ENCODE results near the gene PRDM15.

Gene PRDM15

DNA sequence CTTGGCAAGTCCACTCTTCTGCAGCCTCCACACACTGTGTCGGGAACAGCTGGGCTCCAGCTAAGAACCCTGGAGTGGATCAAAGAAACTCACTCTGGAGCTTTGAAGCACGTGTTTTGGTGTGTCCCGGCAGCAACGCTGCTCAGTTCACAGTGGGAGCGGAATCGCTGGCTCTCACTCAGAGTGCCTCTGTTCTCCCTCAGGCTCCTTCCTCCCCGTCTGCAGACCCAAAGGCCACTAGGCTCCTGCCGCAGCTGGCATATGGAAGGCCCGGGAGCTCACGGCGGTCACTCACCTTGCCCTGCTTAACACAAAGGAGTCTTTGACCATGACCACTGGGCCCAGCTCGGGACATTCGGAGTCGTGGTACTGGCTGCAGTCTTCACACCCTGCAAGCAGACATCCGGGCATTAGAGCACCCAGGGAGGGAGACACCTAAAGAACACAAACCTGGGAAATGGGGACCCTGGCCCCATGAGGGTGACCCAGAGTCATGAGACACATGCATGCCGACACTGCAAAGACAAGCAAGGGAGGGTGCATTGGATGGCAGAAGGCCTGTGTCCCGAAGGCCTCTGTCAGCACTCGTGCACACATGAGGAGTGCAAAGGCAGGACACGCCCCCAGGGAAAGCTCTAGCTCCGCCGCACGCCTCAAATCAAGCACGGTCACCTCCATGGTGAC is 19.7 kb downstream of the PRDM15 start:
- Histone ChIP-seq H3K4me2 (ENCODE audit: low read depth, low read length, poor library complexity, severe bottlenecking) (no peak overlapping the region), H3K9me2 (replicated peaks; ENCODE audit: low read depth, low read length) (no peaks in the 10 kb centered on the region), H3K27me3 (ENCODE audit: insufficient read depth, low read length, poor library complexity, severe bottlenecking) (no peaks in the 10 kb centered on the region), H3K4me3 (ENCODE audit: low read length, poor library complexity, severe bottlenecking) (no peak overlapping the region), H3K9ac (ENCODE audit: low read depth, low read length, poor library complexity, severe bottlenecking) (no peak overlapping the region), H4K20me1 (ENCODE audit: insufficient read depth, low read length, poor library complexity, severe bottlenecking) (no peaks in the 10 kb centered on the region), H3K9me3 (ENCODE audit: insufficient read depth, low read depth, low read length) (no peaks in the 10 kb centered on the region), H3K79me2 (ENCODE audit: insufficient read depth, low read length) (0 out of 2 replicates have a peak, but pooled peaks cover 7% of the 10 kb centered on the region), H3F3A (ENCODE audit: low read depth) (no peaks in the 10 kb centered on the region), H3K36me3 (ENCODE audit: insufficient read depth, low read length) (peaks cover 38% of the 10 kb centered on the region; the same call in 1 of the 2 replicates), H3K4me1 (ENCODE audit: insufficient read depth, low read length, poor library complexity, severe bottlenecking) (peaks cover 4% of the 10 kb centered on the region), H2AFZ (ENCODE audit: low read length) (no peak overlapping the region)
- no peak for TF ChIP-seq EZH2phosphoT487 (IDR thresholded peaks at IDR 0.05; ENCODE audit: borderline replicate concordance)
- no peak for TF ChIP-seq CTCF (conservative IDR thresholded peaks at IDR 0.05; ENCODE audit: low read length)

GRCh38 chr21:41858466-41859296 is 20.5 kb downstream of the PRDM15 start:
- no peak overlapping the region for H2AFZ ChIP-seq (ENCODE audit: low read length)
- H4K20me1 ChIP-seq (ENCODE audit: insufficient read depth, low read length, poor library complexity, severe bottlenecking): no peaks in the 10 kb centered on the region
- H3K9me3 ChIP-seq (ENCODE audit: insufficient read depth, low read depth, low read length): no peaks in the 10 kb centered on the region
- no peak overlapping the region for H3K9ac ChIP-seq (ENCODE audit: low read depth, low read length, poor library complexity, severe bottlenecking)
- peaks cover 46% of the 10 kb centered on the region; the same call in 1 of the 2 replicates for H3K36me3 ChIP-seq (ENCODE audit: insufficient read depth, low read length)
- no peak overlapping the region for H3K4me3 ChIP-seq (ENCODE audit: low read length, poor library complexity, severe bottlenecking)
- H3K9me2 ChIP-seq (replicated peaks; ENCODE audit: low read depth, low read length): no peaks in the 10 kb centered on the region
- no peak overlapping the region for H3K4me2 ChIP-seq (ENCODE audit: low read depth, low read length, poor library complexity, severe bottlenecking)
- peaks cover 4% of the 10 kb centered on the region for H3K4me1 ChIP-seq (ENCODE audit: insufficient read depth, low read length, poor library complexity, severe bottlenecking)
- TF ChIP-seq EZH2phosphoT487 (IDR thresholded peaks at IDR 0.05; ENCODE audit: borderline replicate concordance): no peak
- TF ChIP-seq CTCF (conservative IDR thresholded peaks at IDR 0.05; ENCODE audit: low read length): no peak
- no peaks in the 10 kb centered on the region for H3F3A ChIP-seq (ENCODE audit: low read depth)
- 0 out of 2 replicates have a peak, but pooled peaks cover 7% of the 10 kb centered on the region for H3K79me2 ChIP-seq (ENCODE audit: insufficient read depth, low read length)
- no peaks in the 10 kb centered on the region for H3K27me3 ChIP-seq (ENCODE audit: insufficient read depth, low read length, poor library complexity, severe bottlenecking)

DNA sequence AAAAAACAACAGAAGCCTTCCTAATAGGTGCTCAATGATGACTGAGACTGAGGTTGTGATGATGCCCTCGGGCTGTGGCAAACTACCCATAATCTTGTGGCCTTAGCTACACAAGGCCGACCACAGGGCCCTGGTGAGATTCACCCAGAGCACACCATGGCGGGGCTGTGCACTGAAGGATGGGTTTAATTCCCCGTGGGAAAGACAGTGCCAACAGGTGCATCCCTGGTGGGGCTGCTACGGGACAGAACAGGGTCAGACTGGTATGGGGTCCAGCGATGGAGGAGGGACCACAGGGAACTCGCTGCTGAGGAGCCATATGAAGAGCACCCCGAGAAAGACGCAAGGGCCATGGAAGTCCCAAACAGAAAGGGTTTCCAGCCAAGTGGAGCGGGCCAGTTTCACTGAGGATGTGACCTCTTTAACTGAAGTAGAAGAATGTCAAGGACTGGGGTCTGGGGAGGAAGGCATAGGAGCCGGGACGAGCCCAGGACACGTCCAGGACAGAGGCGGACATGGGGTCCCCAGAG is 21.3 kb downstream of the PRDM15 start:
- H3F3A ChIP-seq (ENCODE audit: low read depth): no peaks in the 10 kb centered on the region
- H3K9me2 ChIP-seq (replicated peaks; ENCODE audit: low read depth, low read length): no peaks in the 10 kb centered on the region
- H3K4me2 ChIP-seq (ENCODE audit: low read depth, low read length, poor library complexity, severe bottlenecking): no peak overlapping the region
- H2AFZ ChIP-seq (ENCODE audit: low read length): no peak overlapping the region
- TF ChIP-seq EZH2phosphoT487 (IDR thresholded peaks at IDR 0.05; ENCODE audit: borderline replicate concordance): no peak
- no peak for TF ChIP-seq CTCF (conservative IDR thresholded peaks at IDR 0.05; ENCODE audit: low read length)
- H3K4me3 ChIP-seq (ENCODE audit: low read length, poor library complexity, severe bottlenecking): no peak overlapping the region
- H3K4me1 ChIP-seq (ENCODE audit: insufficient read depth, low read length, poor library complexity, severe bottlenecking): peaks cover 4% of the 10 kb centered on the region
- H3K36me3 ChIP-seq (ENCODE audit: insufficient read depth, low read length): peaks cover 54% of the 10 kb centered on the region; the same call in 1 of the 2 replicates
- no peaks in the 10 kb centered on the region for H3K9me3 ChIP-seq (ENCODE audit: insufficient read depth, low read depth, low read length)
- H3K79me2 ChIP-seq (ENCODE audit: insufficient read depth, low read length): no peaks in the 10 kb centered on the region
- no peaks in the 10 kb centered on the region for H3K27me3 ChIP-seq (ENCODE audit: insufficient read depth, low read length, poor library complexity, severe bottlenecking)
- H4K20me1 ChIP-seq (ENCODE audit: insufficient read depth, low read length, poor library complexity, severe bottlenecking): no peaks in the 10 kb centered on the region
- H3K9ac ChIP-seq (ENCODE audit: low read depth, low read length, poor library complexity, severe bottlenecking): no peak overlapping the region
